ENCODE data around the gene CRYZL1. TPM values are rescaled to one million over a fixed set of nuclear protein-coding genes. Genes with fewer than 3 reads are reported as not detected.

CRYZL1 gene
- total RNA-seq, 2 experiments from 2014 or later: 28.6 to 30.5 TPM

GRCh38 chr21:33572350-33572749, 69.2 kb downstream of the CRYZL1 start:
- H3K27ac Mint-ChIP-seq: peak overlapping the region; percentile 48
- H3K4me1 Mint-ChIP-seq (ENCODE audit: low read depth): peaks cover 28% of the 10 kb centered on the region
- no peaks in the 10 kb centered on the region for H3K9me3 ChIP-seq (ENCODE audit: control insufficient read depth in 1 of 2, insufficient read depth in 1 of 2, low read length in 2 of 2)
- DNase-seq (no peak), ATAC-seq (ENCODE audit: poor library complexity) (no peak)
- no peak overlapping the region for H3K4me3 ChIP-seq (ENCODE audit: low read length)
- H3K36me3 ChIP-seq (ENCODE audit: insufficient read depth, low read length): peaks cover 92% of the 10 kb centered on the region
- H3K27me3 Mint-ChIP-seq: no peaks in the 10 kb centered on the region
- H3K36me3 Mint-ChIP-seq (ENCODE audit: low read depth): peaks cover 88% of the 10 kb centered on the region
- intact Hi-C loops (cut with DNase I, micrococcal nuclease): no loop called here
- H3K4me3 Mint-ChIP-seq: no peak overlapping the region
- no peaks in the 10 kb centered on the region for H3K27me3 ChIP-seq (ENCODE audit: control insufficient read depth in 1 of 2, insufficient read depth in 2 of 2, low read length in 2 of 2)
- POLR2A ChIA-PET: interaction anchor here (0.5 to 3.9 kb wide), 3 partner anchors 16 to 74 kb away, joined by 3 to 25 read pairs (median 15); partner anchors contain the start of genes DONSON, GART and SON
- no peak for TF ChIP-seq CTCF (IDR thresholded peaks at IDR 0.05)
- H3K4me1 ChIP-seq (ENCODE audit: insufficient read depth, low read length): no peaks in the 10 kb centered on the region
- no peak overlapping the region for H3K27ac ChIP-seq (ENCODE audit: low read depth in 1 of 2, low read length in 2 of 2)
- no peaks in the 10 kb centered on the region for H3K9me3 Mint-ChIP-seq
- CTCF ChIA-PET: interaction anchor here (0.7 to 2.6 kb wide), 6 partner anchors 11 to 632 kb away, joined by 3 to 7 read pairs (median 4); partner anchors contain the start of gene DONSON

- peak overlapping the region; percentile 72 for H3K27ac Mint-ChIP-seq
- ATAC-seq (ENCODE audit: poor library complexity): no peak
- Histone ChIP-seq H3K27me3 (ENCODE audit: control insufficient read depth in 1 of 2, insufficient read depth in 2 of 2, low read length in 2 of 2) (no peaks in the 10 kb centered on the region), H3K36me3 (ENCODE audit: insufficient read depth, low read length) (peaks cover 79% of the 10 kb centered on the region), H3K4me3 (ENCODE audit: low read length) (no peak overlapping the region), H3K9me3 (ENCODE audit: control insufficient read depth in 1 of 2, insufficient read depth in 1 of 2, low read length in 2 of 2) (no peaks in the 10 kb centered on the region), H3K27ac (ENCODE audit: low read depth in 1 of 2, low read length in 2 of 2) (no peak overlapping the region), H3K4me1 (ENCODE audit: insufficient read depth, low read length) (no peaks in the 10 kb centered on the region)
- intact Hi-C loops (cut with DNase I, micrococcal nuclease): no loop called here
- no peaks in the 10 kb centered on the region for H3K9me3 Mint-ChIP-seq
- POLR2A ChIA-PET: interaction anchor here (1.0 to 3.3 kb wide), 2 partner anchors 19 to 28 kb away, joined by 4 to 15 read pairs; partner anchors contain the start of genes DONSON and GART
- DNase-seq: no peak
- no peak overlapping the region for H3K4me3 Mint-ChIP-seq
- TF ChIP-seq CTCF (IDR thresholded peaks at IDR 0.05): no peak
- H3K36me3 Mint-ChIP-seq (ENCODE audit: low read depth): peaks cover 75% of the 10 kb centered on the region
- H3K4me1 Mint-ChIP-seq (ENCODE audit: low read depth): peaks cover 33% of the 10 kb centered on the region
- H3K27me3 Mint-ChIP-seq: no peaks in the 10 kb centered on the region
- CTCF ChIA-PET: no interaction called here
Observed at GRCh38 chr21:33569991-33570390, 71.5 kb downstream of the CRYZL1 start.

GRCh38 chr21:33568448-33568847, 73.1 kb downstream of the CRYZL1 start:
- H3K27ac ChIP-seq (ENCODE audit: low read depth in 1 of 2, low read length in 2 of 2): no peak overlapping the region
- ChIA-PET CTCF (no interaction called here), POLR2A (interaction anchor here (1.3 to 1.5 kb wide), 2 partner anchors 20 to 38 kb away, joined by 3 to 4 read pairs; partner anchors contain the start of gene DONSON)
- no peaks in the 10 kb centered on the region for H3K9me3 Mint-ChIP-seq
- intact Hi-C loops (cut with DNase I, micrococcal nuclease): no loop called here
- no peak overlapping the region for H3K4me3 ChIP-seq (ENCODE audit: low read length)
- peaks cover 72% of the 10 kb centered on the region for H3K36me3 ChIP-seq (ENCODE audit: insufficient read depth, low read length)
- H3K9me3 ChIP-seq (ENCODE audit: control insufficient read depth in 1 of 2, insufficient read depth in 1 of 2, low read length in 2 of 2): no peaks in the 10 kb centered on the region
- peaks cover 73% of the 10 kb centered on the region for H3K36me3 Mint-ChIP-seq (ENCODE audit: low read depth)
- no peaks in the 10 kb centered on the region for H3K27me3 ChIP-seq (ENCODE audit: control insufficient read depth in 1 of 2, insufficient read depth in 2 of 2, low read length in 2 of 2)
- H3K4me1 Mint-ChIP-seq (ENCODE audit: low read depth): peaks cover 39% of the 10 kb centered on the region
- ATAC-seq (ENCODE audit: poor library complexity): no peak
- no peak for TF ChIP-seq CTCF (IDR thresholded peaks at IDR 0.05)
- H3K27me3 Mint-ChIP-seq: no peaks in the 10 kb centered on the region
- no peaks in the 10 kb centered on the region for H3K4me1 ChIP-seq (ENCODE audit: insufficient read depth, low read length)
- no peak for DNase-seq
- peak overlapping the region; percentile 59 for H3K27ac Mint-ChIP-seq
- H3K4me3 Mint-ChIP-seq: no peak overlapping the region
